Measurements from ENCODE around the gene PURB. TPM values are rescaled to one million over a fixed set of nuclear protein-coding genes. Genes with fewer than 3 reads are reported as not detected.
"Not testable (repeated sequence)": the region's sequence is repeated elsewhere in the genome, so short reads cannot be mapped to it uniquely, and the experiment has no call there.

Gene PURB
- total and polyA plus RNA-seq, 8 donors = 23.5 to 38.7 (median 35.9) TPM

GRCh38 chr7:44867073-44867995, 18.0 kb downstream of the PURB start:
- Histone ChIP-seq H3K9me3 (no peaks in the 10 kb centered on the region), H3K27ac (no peak overlapping the region), H3K4me3 (no peak overlapping the region), H3K27me3 (no peaks in the 10 kb centered on the region), H3K4me1 (no peaks in the 10 kb centered on the region), H3K36me3 (no peaks in the 10 kb centered on the region)
- TF ChIP-seq CTCF (IDR thresholded peaks at IDR 0.05) = no peak
- intact Hi-C loops (cut with DNase I) = no loop called here
- ATAC-seq (peak; percentile 59), DNase-seq (no peak)

- intact Hi-C loops (cut with DNase I); H3K27ac ChIP-seq; H3K4me1 ChIP-seq; H3K4me3 ChIP-seq; ATAC-seq; H3K9me3 ChIP-seq; H3K36me3 ChIP-seq; H3K27me3 ChIP-seq; DNase-seq: not testable (repeated sequence)
Observed at GRCh38 chr7:44861949-44862348, 23.4 kb downstream of the PURB start.

- no peak for TF ChIP-seq CTCF (IDR thresholded peaks at IDR 0.05)
Observed at GRCh38 chr7:44858161-44858560, 27.2 kb downstream of the PURB start.

GRCh38 chr7:44854644-44855364, 30.5 kb downstream of the PURB start:
- no peak for ATAC-seq
- intact Hi-C loops (cut with DNase I) = loop anchor here in 1 of 2 donors (10.0 kb wide), 1 partner anchor 280 kb away; no protein-coding TSS in a partner anchor

More at GRCh38 chr7:44858161-44858560, 27.2 kb downstream of the PURB start:
- Histone ChIP-seq H3K4me3 (no peak overlapping the region), H3K27me3 (no peaks in the 10 kb centered on the region), H3K27ac (no peak overlapping the region), H3K9me3 (no peaks in the 10 kb centered on the region), H3K4me1 (peaks cover 0 to 5% of the 10 kb centered on the region in 2 donors), H3K36me3 (no peaks in the 10 kb centered on the region)
- ATAC-seq (no peak), DNase-seq (no peak)
- intact Hi-C loops (cut with DNase I) = loop anchor here in 1 of 2 donors (10.0 kb wide), 1 partner anchor 277 kb away; no protein-coding TSS in a partner anchor

DNA sequence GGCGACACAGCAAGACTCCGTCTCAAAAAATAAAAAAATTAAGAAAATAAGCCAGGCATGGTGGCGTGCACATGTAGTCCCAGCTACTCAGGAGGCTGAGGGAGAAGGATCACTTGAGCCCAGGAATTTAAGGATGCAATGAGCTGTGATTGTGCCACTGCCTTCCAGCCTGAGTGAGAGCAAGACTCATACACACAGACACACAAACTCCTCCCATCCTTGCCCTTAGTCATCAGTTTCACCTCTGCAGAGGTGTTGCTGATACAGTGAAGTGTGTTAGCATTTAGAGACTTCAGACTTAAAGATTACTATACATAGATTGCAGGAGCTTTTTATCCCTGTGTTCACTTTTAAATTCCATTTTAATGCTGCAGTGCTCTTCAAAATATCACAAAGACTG, 31.9 kb downstream of the PURB start:
- Histone ChIP-seq H3K4me1 (peaks cover 0 to 10% of the 10 kb centered on the region in 2 donors), H3K36me3 (no peaks in the 10 kb centered on the region), H3K27me3 (no peaks in the 10 kb centered on the region), H3K9me3 (no peaks in the 10 kb centered on the region), H3K4me3 (no peak overlapping the region), H3K27ac (no peak overlapping the region)
- no peak for TF ChIP-seq CTCF (IDR thresholded peaks at IDR 0.05)
- no peak for ATAC-seq
- no peak for DNase-seq
- intact Hi-C loops (cut with DNase I) = loop anchor here in 1 of 2 donors (10.0 kb wide), 1 partner anchor 281 kb away; no protein-coding TSS in a partner anchor

More at GRCh38 chr7:44854644-44855364, 30.5 kb downstream of the PURB start:
- no peak for TF ChIP-seq CTCF (IDR thresholded peaks at IDR 0.05)
- Histone ChIP-seq H3K27ac (no peak overlapping the region), H3K4me1 (peaks cover 0 to 10% of the 10 kb centered on the region in 2 donors), H3K27me3 (no peaks in the 10 kb centered on the region), H3K9me3 (no peaks in the 10 kb centered on the region), H3K36me3 (no peaks in the 10 kb centered on the region), H3K4me3 (no peak overlapping the region)
- no peak for DNase-seq
